ENCODE measurements around the gene GDF11.

GDF11 gene

GRCh38 chr12:55788546-55788945 is 45.6 kb downstream of the GDF11 start:
- no peak overlapping the region for H3K4me3 ChIP-seq (ENCODE audit: low read depth, low read length, poor library complexity, severe bottlenecking)
- no peak overlapping the region for H3K9ac ChIP-seq (ENCODE audit: low read length)
- no peaks in the 10 kb centered on the region for H3K79me2 ChIP-seq (ENCODE audit: insufficient read depth, low read length)

GRCh38 chr12:55789171-55789570 is 46.2 kb downstream of the GDF11 start:
- H3F3A ChIP-seq (ENCODE audit: insufficient read depth, low read length) = no peaks in the 10 kb centered on the region
- no peak overlapping the region for H3K4me2 ChIP-seq (ENCODE audit: low read length)
- TF ChIP-seq EZH2 (IDR thresholded peaks at IDR 0.05; ENCODE audit: borderline replicate concordance, low read length) (no peak), CTCF (IDR thresholded peaks at IDR 0.05; ENCODE audit: low read length) (no peak)
- no peaks in the 10 kb centered on the region for H3K9me3 ChIP-seq (ENCODE audit: low read length)
- no peaks in the 10 kb centered on the region for H3K27me3 ChIP-seq (ENCODE audit: insufficient read depth, low read length)
- H3K4me1 ChIP-seq (ENCODE audit: insufficient read depth, low read length, severe bottlenecking) = no peaks in the 10 kb centered on the region
- H3K79me2 ChIP-seq (ENCODE audit: insufficient read depth, low read length) = no peaks in the 10 kb centered on the region
- no peaks in the 10 kb centered on the region for H4K20me1 ChIP-seq (ENCODE audit: insufficient read depth, low read length)
- peaks cover 94% of the 10 kb centered on the region for H3K36me3 ChIP-seq (ENCODE audit: insufficient read depth, low read length)
- H3K27ac ChIP-seq (ENCODE audit: low read depth, low read length, poor library complexity, severe bottlenecking) = no peak overlapping the region
- H2AFZ ChIP-seq (ENCODE audit: low read length) = no peak overlapping the region
- no peak overlapping the region for H3K4me3 ChIP-seq (ENCODE audit: low read depth, low read length, poor library complexity, severe bottlenecking)
- H3K9ac ChIP-seq (ENCODE audit: low read length) = no peak overlapping the region
- H3K9me2 ChIP-seq (ENCODE audit: low read depth, low read length) = no peaks in the 10 kb centered on the region

More at GRCh38 chr12:55788546-55788945, 45.6 kb downstream of the GDF11 start:
- Histone ChIP-seq H3K36me3 (ENCODE audit: insufficient read depth, low read length) (peaks cover 94% of the 10 kb centered on the region), H3F3A (ENCODE audit: insufficient read depth, low read length) (no peaks in the 10 kb centered on the region), H2AFZ (ENCODE audit: low read length) (no peak overlapping the region), H3K4me2 (ENCODE audit: low read length) (no peak overlapping the region), H3K9me3 (ENCODE audit: low read length) (no peaks in the 10 kb centered on the region), H3K27me3 (ENCODE audit: insufficient read depth, low read length) (no peaks in the 10 kb centered on the region), H3K27ac (ENCODE audit: low read depth, low read length, poor library complexity, severe bottlenecking) (no peak overlapping the region), H3K9me2 (ENCODE audit: low read depth, low read length) (no peaks in the 10 kb centered on the region), H3K4me1 (ENCODE audit: insufficient read depth, low read length, severe bottlenecking) (no peaks in the 10 kb centered on the region), H4K20me1 (ENCODE audit: insufficient read depth, low read length) (no peaks in the 10 kb centered on the region)
- no peak for TF ChIP-seq CTCF (IDR thresholded peaks at IDR 0.05; ENCODE audit: low read length)
- TF ChIP-seq EZH2 (IDR thresholded peaks at IDR 0.05; ENCODE audit: borderline replicate concordance, low read length) = no peak

- Histone ChIP-seq H3F3A (ENCODE audit: insufficient read depth, low read length) (no peaks in the 10 kb centered on the region), H3K4me2 (ENCODE audit: low read length) (no peak overlapping the region), H4K20me1 (ENCODE audit: insufficient read depth, low read length) (no peaks in the 10 kb centered on the region), H3K4me3 (ENCODE audit: low read depth, low read length, poor library complexity, severe bottlenecking) (no peak overlapping the region), H2AFZ (ENCODE audit: low read length) (no peak overlapping the region), H3K79me2 (ENCODE audit: insufficient read depth, low read length) (no peaks in the 10 kb centered on the region), H3K36me3 (ENCODE audit: insufficient read depth, low read length) (peaks cover 94% of the 10 kb centered on the region), H3K9me2 (ENCODE audit: low read depth, low read length) (no peaks in the 10 kb centered on the region), H3K9me3 (ENCODE audit: low read length) (no peaks in the 10 kb centered on the region), H3K27ac (ENCODE audit: low read depth, low read length, poor library complexity, severe bottlenecking) (no peak overlapping the region), H3K9ac (ENCODE audit: low read length) (no peak overlapping the region), H3K4me1 (ENCODE audit: insufficient read depth, low read length, severe bottlenecking) (no peaks in the 10 kb centered on the region), H3K27me3 (ENCODE audit: insufficient read depth, low read length) (no peaks in the 10 kb centered on the region)
- no peak for TF ChIP-seq EZH2 (IDR thresholded peaks at IDR 0.05; ENCODE audit: borderline replicate concordance, low read length)
- TF ChIP-seq CTCF (IDR thresholded peaks at IDR 0.05; ENCODE audit: low read length) = no peak
Measured at GRCh38 chr12:55789893-55790292, 47.0 kb downstream of the GDF11 start.
